ENCODE measurements around the gene STYXL2. TPM values are rescaled to one million over a fixed set of nuclear protein-coding genes. Genes with fewer than 3 reads are reported as not detected.
A peak's percentile ranks its signal among the peaks of the same experiment; 100 is the strongest.

Gene STYXL2
- total RNA-seq, 1 experiment from 2014 or later: 0.10 TPM

GRCh38 chr1:167071286-167071685 is 22.6 kb upstream of the STYXL2 start:
- in situ Hi-C loops (cut with HindIII; ENCODE audit: low sequenced_read_pairs): loop anchor here (25.0 kb wide), 1 partner anchor 341 kb away; no protein-coding TSS in a partner anchor
- no peak for DNase-seq (ENCODE audit: low spot score)

- DNase-seq (ENCODE audit: low spot score): no peak
- in situ Hi-C loops (cut with HindIII; ENCODE audit: low sequenced_read_pairs): no loop called here
These were observed 17.7 kb upstream of the STYXL2 start for GRCh38 chr1:167076136-167076710.

- no peak for DNase-seq (ENCODE audit: low spot score)
- in situ Hi-C loops (cut with HindIII; ENCODE audit: low sequenced_read_pairs): no loop called here
These were observed 16.6 kb upstream of the STYXL2 start for GRCh38 chr1:167077128-167077867.

GRCh38 chr1:167077868-167078210 is 16.0 kb upstream of the STYXL2 start:
- in situ Hi-C loops (cut with HindIII; ENCODE audit: low sequenced_read_pairs): no loop called here
- peak; percentile 82 for DNase-seq (ENCODE audit: low spot score)

- in situ Hi-C loops (cut with HindIII; ENCODE audit: low sequenced_read_pairs): no loop called here
- peak; percentile 87 for DNase-seq (ENCODE audit: low spot score)
These were observed 12.2 kb upstream of the STYXL2 start for GRCh38 chr1:167081594-167082156.

- peak; percentile 68 for DNase-seq (ENCODE audit: low spot score)
- in situ Hi-C loops (cut with HindIII; ENCODE audit: low sequenced_read_pairs): no loop called here
These were observed 11.3 kb upstream of the STYXL2 start for GRCh38 chr1:167082511-167083027.

GRCh38 chr1:167083066-167083665 is 10.7 kb upstream of the STYXL2 start:
- no peak for DNase-seq (ENCODE audit: low spot score)
- in situ Hi-C loops (cut with HindIII; ENCODE audit: low sequenced_read_pairs): no loop called here

GRCh38 chr1:167083871-167084270 is 10.0 kb upstream of the STYXL2 start:
- in situ Hi-C loops (cut with HindIII; ENCODE audit: low sequenced_read_pairs): no loop called here
- DNase-seq (ENCODE audit: low spot score): no peak

- in situ Hi-C loops (cut with HindIII; ENCODE audit: low sequenced_read_pairs): no loop called here
- DNase-seq (ENCODE audit: low spot score): no peak
These were observed 9.1 kb upstream of the STYXL2 start for GRCh38 chr1:167084757-167085156.

GRCh38 chr1:167086033-167086432 is 7.8 kb upstream of the STYXL2 start:
- peak; percentile 61 for DNase-seq (ENCODE audit: low spot score)
- in situ Hi-C loops (cut with HindIII; ENCODE audit: low sequenced_read_pairs): no loop called here

- DNase-seq (ENCODE audit: low spot score): no peak
- in situ Hi-C loops (cut with HindIII; ENCODE audit: low sequenced_read_pairs): no loop called here
These were observed 7.1 kb upstream of the STYXL2 start for GRCh38 chr1:167086768-167087167.

- DNase-seq (ENCODE audit: low spot score): no peak
- in situ Hi-C loops (cut with HindIII; ENCODE audit: low sequenced_read_pairs): no loop called here
These were observed 5.0 kb upstream of the STYXL2 start for GRCh38 chr1:167088746-167089417.

GRCh38 chr1:167089939-167090313 is 3.9 kb upstream of the STYXL2 start:
- DNase-seq (ENCODE audit: low spot score): no peak
- in situ Hi-C loops (cut with HindIII; ENCODE audit: low sequenced_read_pairs): no loop called here

GRCh38 chr1:167090314-167090942 is 3.4 kb upstream of the STYXL2 start, which contains the start of gene GPA33:
GPA33 (minus strand) TSS chr1:167090377; CDS start chr1:167090287, 90 bp downstream.
- in situ Hi-C loops (cut with HindIII; ENCODE audit: low sequenced_read_pairs): no loop called here
- no peak for DNase-seq (ENCODE audit: low spot score)

GRCh38 chr1:167092653-167093052 is 1.2 kb upstream of the STYXL2 start:
- in situ Hi-C loops (cut with HindIII; ENCODE audit: low sequenced_read_pairs): no loop called here
- no peak for DNase-seq (ENCODE audit: low spot score)

GRCh38 chr1:167094690-167095089 is 815 bp downstream of the STYXL2 start:
- in situ Hi-C loops (cut with HindIII; ENCODE audit: low sequenced_read_pairs): no loop called here
- no peak for DNase-seq (ENCODE audit: low spot score)

GRCh38 chr1:167095368-167095767 is 1.5 kb downstream of the STYXL2 start:
- in situ Hi-C loops (cut with HindIII; ENCODE audit: low sequenced_read_pairs): no loop called here
- peak; percentile 46 for DNase-seq (ENCODE audit: low spot score)

- in situ Hi-C loops (cut with HindIII; ENCODE audit: low sequenced_read_pairs): no loop called here
- DNase-seq (ENCODE audit: low spot score): no peak
These were observed 6.0 kb downstream of the STYXL2 start for GRCh38 chr1:167099851-167100250.

GRCh38 chr1:167100730-167101129 is 6.9 kb downstream of the STYXL2 start:
- no peak for DNase-seq (ENCODE audit: low spot score)
- in situ Hi-C loops (cut with HindIII; ENCODE audit: low sequenced_read_pairs): no loop called here
